ENCODE measurements around the gene KCNJ16. TPM values are rescaled to one million over a fixed set of nuclear protein-coding genes. Genes with fewer than 3 reads are reported as not detected.

Gene KCNJ16
- total and polyA plus RNA-seq, 2 donors (not counting 1 experiment from before 2014, with no cell fraction given): not detected

DNA sequence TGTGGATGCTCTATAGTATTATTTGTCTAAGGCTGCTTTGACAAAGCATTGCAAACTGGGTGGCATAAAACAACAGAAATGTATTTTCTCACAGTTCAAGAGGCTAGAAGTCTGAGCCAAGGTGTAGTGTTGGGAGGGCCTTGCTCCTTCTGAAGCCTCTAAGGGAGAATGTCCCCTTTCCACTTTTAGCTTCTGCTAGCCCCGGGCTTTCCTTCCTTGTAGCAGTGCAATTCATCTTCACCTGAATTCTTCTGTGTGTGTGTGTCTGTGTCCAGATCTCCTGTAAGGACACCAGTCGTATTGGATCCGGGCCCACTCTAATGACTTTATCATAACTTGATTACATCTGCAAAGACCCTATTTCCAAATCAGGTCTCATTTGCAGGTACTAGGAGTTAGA is 18.1 kb downstream of the KCNJ16 start:
- Histone ChIP-seq H3K9ac (ENCODE audit: insufficient read depth, low read length) (no peak overlapping the region), H2AFZ (ENCODE audit: low read length) (no peak overlapping the region), H3K4me2 (ENCODE audit: extremely low read depth, insufficient read depth, low read length) (no peak overlapping the region), H3K79me2 (ENCODE audit: control insufficient read depth, insufficient read depth, low read length) (no peaks in the 10 kb centered on the region), H3K27ac (ENCODE audit: insufficient read depth, low read length) (no peak overlapping the region), H3K9me3 (ENCODE audit: control insufficient read depth, insufficient read depth, low read depth, low read length) (no peaks in the 10 kb centered on the region), H3K36me3 (ENCODE audit: control insufficient read depth, insufficient read depth, low read length) (no peaks in the 10 kb centered on the region), H4K20me1 (ENCODE audit: control insufficient read depth, extremely low read depth, insufficient read depth, low read length) (no peaks in the 10 kb centered on the region), H3K4me1 (ENCODE audit: control insufficient read depth, extremely low read depth, insufficient read depth, low read length) (no peaks in the 10 kb centered on the region), H3K4me3 (replicated peaks in 1 of 4; ENCODE audit: control extremely low read depth in 1 of 4, insufficient read depth in 1 of 4, low read depth in 3 of 4, low read length in 4 of 4) (no peak overlapping the region), H3K27me3 (ENCODE audit: control insufficient read depth, insufficient read depth, low read length) (no peaks in the 10 kb centered on the region)
- TF ChIP-seq EZH2 (IDR thresholded peaks at IDR 0.05; ENCODE audit: low read length, missing control alignments): no peak
- TF ChIP-seq, protein P1, sequence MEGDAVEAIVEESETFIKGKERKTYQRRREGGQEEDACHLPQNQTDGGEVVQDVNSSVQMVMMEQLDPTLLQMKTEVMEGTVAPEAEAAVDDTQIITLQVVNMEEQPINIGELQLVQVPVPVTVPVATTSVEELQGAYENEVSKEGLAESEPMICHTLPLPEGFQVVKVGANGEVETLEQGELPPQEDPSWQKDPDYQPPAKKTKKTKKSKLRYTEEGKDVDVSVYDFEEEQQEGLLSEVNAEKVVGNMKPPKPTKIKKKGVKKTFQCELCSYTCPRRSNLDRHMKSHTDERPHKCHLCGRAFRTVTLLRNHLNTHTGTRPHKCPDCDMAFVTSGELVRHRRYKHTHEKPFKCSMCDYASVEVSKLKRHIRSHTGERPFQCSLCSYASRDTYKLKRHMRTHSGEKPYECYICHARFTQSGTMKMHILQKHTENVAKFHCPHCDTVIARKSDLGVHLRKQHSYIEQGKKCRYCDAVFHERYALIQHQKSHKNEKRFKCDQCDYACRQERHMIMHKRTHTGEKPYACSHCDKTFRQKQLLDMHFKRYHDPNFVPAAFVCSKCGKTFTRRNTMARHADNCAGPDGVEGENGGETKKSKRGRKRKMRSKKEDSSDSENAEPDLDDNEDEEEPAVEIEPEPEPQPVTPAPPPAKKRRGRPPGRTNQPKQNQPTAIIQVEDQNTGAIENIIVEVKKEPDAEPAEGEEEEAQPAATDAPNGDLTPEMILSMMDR (conservative IDR thresholded peaks at IDR 0.05 in 1 of 2, IDR thresholded peaks at IDR 0.05 in 1 of 2; ENCODE audit: low read depth in 1 of 2, low read length in 2 of 2): no peak
- DNase-seq (ENCODE audit: low read depth in 2 of 2): no peak

- Histone ChIP-seq H2AFZ (ENCODE audit: low read length) (no peak overlapping the region), H3K9ac (ENCODE audit: insufficient read depth, low read length) (no peak overlapping the region)
These were observed 20.4 kb downstream of the KCNJ16 start for GRCh38 chr17:70095455-70095854.

GRCh38 chr17:70096861-70097260 is 21.8 kb downstream of the KCNJ16 start:
- Histone ChIP-seq H3K36me3 (ENCODE audit: control insufficient read depth, insufficient read depth, low read length) (no peaks in the 10 kb centered on the region), H3K79me2 (ENCODE audit: control insufficient read depth, insufficient read depth, low read length) (no peaks in the 10 kb centered on the region), H3K4me1 (ENCODE audit: control insufficient read depth, extremely low read depth, insufficient read depth, low read length) (no peaks in the 10 kb centered on the region), H3K27ac (ENCODE audit: insufficient read depth, low read length) (no peak overlapping the region), H3K9ac (ENCODE audit: insufficient read depth, low read length) (no peak overlapping the region), H3K4me2 (ENCODE audit: extremely low read depth, insufficient read depth, low read length) (no peak overlapping the region), H2AFZ (ENCODE audit: low read length) (no peak overlapping the region), H3K27me3 (ENCODE audit: control insufficient read depth, insufficient read depth, low read length) (no peaks in the 10 kb centered on the region), H4K20me1 (ENCODE audit: control insufficient read depth, extremely low read depth, insufficient read depth, low read length) (no peaks in the 10 kb centered on the region), H3K4me3 (replicated peaks in 1 of 4; ENCODE audit: control extremely low read depth in 1 of 4, insufficient read depth in 1 of 4, low read depth in 3 of 4, low read length in 4 of 4) (no peak overlapping the region), H3K9me3 (ENCODE audit: control insufficient read depth, insufficient read depth, low read depth, low read length) (no peaks in the 10 kb centered on the region)
- TF ChIP-seq, protein P1 (conservative IDR thresholded peaks at IDR 0.05 in 1 of 2, IDR thresholded peaks at IDR 0.05 in 1 of 2; ENCODE audit: low read depth in 1 of 2, low read length in 2 of 2): no peak
- TF ChIP-seq EZH2 (IDR thresholded peaks at IDR 0.05; ENCODE audit: low read length, missing control alignments): no peak
- no peak for DNase-seq (ENCODE audit: low read depth in 2 of 2)

More at GRCh38 chr17:70095455-70095854, 20.4 kb downstream of the KCNJ16 start:
- H4K20me1 ChIP-seq (ENCODE audit: control insufficient read depth, extremely low read depth, insufficient read depth, low read length): no peaks in the 10 kb centered on the region
- no peaks in the 10 kb centered on the region for H3K36me3 ChIP-seq (ENCODE audit: control insufficient read depth, insufficient read depth, low read length)
- no peak overlapping the region for H3K27ac ChIP-seq (ENCODE audit: insufficient read depth, low read length)
- H3K4me1 ChIP-seq (ENCODE audit: control insufficient read depth, extremely low read depth, insufficient read depth, low read length): no peaks in the 10 kb centered on the region
- no peak for TF ChIP-seq EZH2 (IDR thresholded peaks at IDR 0.05; ENCODE audit: low read length, missing control alignments)
- TF ChIP-seq, protein P1 (conservative IDR thresholded peaks at IDR 0.05 in 1 of 2, IDR thresholded peaks at IDR 0.05 in 1 of 2; ENCODE audit: low read depth in 1 of 2, low read length in 2 of 2): no peak
- DNase-seq (ENCODE audit: low read depth in 2 of 2): no peak
- H3K27me3 ChIP-seq (ENCODE audit: control insufficient read depth, insufficient read depth, low read length): no peaks in the 10 kb centered on the region
- H3K4me2 ChIP-seq (ENCODE audit: extremely low read depth, insufficient read depth, low read length): no peak overlapping the region
- no peaks in the 10 kb centered on the region for H3K79me2 ChIP-seq (ENCODE audit: control insufficient read depth, insufficient read depth, low read length)
- no peak overlapping the region for H3K4me3 ChIP-seq (replicated peaks in 1 of 4; ENCODE audit: control extremely low read depth in 1 of 4, insufficient read depth in 1 of 4, low read depth in 3 of 4, low read length in 4 of 4)
- H3K9me3 ChIP-seq (ENCODE audit: control insufficient read depth, insufficient read depth, low read depth, low read length): no peaks in the 10 kb centered on the region
